ENCODE measurements around the gene ANKRD39.

Gene ANKRD39

DNA sequence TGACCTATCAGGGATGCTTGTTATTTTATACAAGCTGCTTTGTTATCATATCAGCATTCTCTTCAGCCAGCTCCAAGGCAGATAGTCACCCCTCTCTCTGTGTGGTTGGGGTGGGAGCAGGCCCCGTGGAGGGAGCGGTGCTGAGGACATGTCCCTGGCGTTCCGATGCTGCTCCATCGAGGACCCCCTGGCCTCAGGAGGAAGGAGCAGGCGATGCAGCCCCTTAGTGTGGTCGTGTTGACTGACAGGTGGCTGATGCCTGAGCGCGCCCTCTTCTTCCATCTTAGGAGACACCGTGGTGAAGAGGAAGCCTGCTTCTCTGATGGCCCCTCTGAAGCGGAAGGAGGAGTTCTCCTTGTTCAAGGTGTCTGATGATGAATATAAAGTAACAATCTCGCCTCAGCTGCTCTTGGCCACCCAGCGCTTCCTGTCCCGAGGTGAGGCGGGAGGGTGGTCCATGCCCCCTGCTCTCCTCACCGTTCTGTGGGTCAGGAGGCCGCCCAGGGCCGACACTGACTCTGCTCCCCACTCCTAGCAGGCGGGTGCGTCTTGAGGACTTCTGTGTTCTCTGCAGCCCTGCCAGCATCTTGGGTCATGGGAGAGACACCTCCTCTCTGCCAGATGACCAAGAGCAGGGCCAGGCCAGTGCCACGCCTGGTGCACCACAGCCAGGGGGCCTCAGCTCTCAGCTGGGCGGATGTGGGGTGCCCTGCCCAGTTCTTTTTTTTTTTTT is 31.1 kb downstream of the ANKRD39 start:
- no peak for DNase-seq
- no peak for ATAC-seq

DNA sequence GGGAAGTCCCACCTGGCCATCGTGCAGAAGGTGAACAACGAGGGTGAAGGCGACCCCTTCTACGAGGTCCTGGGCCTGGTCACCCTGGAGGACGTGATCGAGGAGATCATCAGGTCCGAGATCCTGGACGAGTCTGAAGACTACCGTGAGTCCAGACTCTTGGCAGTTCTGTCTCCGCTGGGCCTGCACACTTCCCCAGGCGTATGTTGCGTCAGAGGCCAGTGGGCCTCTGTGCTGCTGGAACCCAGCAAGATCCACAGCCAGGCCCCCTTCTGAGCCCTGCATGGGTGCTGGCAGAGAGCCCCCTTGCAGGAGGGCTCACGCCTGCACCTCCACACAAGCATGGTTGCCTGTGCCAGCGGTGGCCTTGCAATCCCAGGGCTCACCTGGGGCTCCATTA is 32.8 kb downstream of the ANKRD39 start:
- DNase-seq, result no peak
- no peak for ATAC-seq

DNA sequence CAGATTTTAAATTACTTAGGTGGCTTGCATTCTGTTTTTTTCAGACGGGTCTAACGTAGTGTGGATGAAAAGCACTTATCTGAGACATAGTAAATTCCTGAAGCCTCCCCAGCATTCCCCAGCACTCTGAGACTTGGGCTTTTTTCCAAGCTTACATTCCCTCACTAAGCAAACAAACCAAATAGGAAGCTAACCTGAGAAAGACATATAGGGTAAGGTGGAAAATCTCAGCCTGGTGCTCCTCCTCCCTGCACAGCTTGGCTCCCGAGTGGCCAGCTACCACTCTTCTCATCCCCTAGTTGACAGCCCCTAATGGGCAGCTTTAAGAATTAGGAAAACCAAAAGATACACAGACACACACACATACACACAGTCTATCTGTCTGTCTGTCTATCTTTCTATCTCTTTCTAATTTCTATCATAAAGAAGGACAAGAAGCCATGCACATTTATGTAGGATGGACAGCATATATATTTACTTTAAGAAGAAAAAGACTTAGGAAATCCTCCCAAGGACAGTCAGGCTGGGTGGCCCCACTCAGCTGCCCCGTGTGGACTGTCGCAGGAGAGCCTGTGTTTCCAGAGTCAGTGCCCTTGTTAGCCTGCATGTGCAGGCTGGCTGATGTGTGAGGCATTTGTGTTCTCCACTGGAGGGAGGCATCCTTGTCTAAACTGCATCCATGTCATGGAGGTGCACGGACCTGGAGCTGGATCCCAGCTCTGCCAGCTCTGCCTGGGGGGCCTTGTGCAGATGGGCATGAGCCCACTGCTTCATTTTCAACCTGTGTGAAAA is 33.5 kb downstream of the ANKRD39 start:
- no peak for DNase-seq
- no peak for ATAC-seq

DNA sequence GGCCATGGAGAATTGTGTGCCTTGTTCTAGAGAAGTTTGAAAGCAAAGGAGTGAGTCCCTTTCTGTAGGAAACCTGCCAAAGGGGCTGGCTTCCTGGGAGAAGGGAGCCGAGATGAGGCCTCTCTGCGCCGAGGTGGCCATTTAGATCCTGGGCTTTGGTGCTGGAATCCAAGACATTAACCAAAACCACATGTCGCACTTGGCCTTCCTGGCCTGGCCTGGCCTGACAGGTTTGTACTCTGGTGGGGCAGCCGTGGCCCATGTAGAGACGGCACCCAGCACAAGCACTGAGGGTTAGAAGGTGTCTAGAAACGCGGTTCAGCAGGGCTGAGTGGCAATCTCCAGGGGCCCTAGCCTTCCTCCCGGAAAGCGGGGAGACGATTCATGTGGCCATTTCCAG is 34.6 kb downstream of the ANKRD39 start:
- ATAC-seq (no peak), DNase-seq (no peak)

DNA sequence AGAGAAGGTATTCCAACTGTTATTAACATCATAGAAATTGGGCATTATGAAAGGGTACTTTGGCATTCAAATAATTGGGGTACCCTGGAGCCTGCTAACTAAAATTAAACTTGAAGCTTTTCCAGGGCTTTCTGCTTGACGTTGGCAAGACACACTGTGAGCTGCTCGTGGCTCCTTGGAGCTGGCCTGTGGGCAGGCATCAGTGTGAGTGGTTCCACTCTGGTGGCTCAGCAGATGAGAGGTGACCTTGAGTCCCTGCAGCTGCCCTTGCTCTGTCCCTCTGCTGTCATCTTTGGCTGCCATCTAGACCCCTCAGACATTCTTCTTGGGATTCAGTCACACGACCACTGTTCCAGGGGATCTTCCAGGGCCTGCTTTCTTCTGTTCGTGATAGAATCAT is 35.0 kb downstream of the ANKRD39 start:
- DNase-seq (no peak), ATAC-seq (no peak)

DNA sequence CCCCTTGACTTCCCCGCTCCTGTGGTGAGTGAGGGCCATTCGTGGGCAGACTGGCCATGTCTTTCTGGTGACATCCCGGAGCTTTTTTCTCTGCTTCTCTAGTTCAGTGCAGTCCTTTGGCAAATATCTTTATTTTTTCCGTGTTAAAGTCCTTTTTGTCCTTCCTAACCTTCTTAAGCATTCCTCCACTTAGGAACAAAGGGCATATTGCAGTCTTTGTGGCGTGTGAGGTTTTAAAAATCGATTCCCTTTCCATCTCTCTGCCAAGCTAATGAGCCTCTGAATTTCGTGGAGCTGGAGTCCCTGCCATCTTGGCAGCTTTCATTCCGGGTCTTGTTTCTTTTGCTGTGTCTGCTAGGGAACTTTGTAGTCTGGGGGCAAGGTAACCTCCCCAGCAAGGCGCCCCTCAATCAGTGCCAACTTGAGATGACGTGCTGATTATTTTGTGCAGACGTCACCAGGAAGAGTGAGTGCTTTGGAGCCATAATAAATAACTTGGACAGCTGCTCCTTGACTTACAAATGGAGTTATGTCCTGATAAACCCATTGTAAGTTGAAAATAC is 36.6 kb downstream of the ANKRD39 start:
- DNase-seq (no peak), ATAC-seq (no peak)

DNA sequence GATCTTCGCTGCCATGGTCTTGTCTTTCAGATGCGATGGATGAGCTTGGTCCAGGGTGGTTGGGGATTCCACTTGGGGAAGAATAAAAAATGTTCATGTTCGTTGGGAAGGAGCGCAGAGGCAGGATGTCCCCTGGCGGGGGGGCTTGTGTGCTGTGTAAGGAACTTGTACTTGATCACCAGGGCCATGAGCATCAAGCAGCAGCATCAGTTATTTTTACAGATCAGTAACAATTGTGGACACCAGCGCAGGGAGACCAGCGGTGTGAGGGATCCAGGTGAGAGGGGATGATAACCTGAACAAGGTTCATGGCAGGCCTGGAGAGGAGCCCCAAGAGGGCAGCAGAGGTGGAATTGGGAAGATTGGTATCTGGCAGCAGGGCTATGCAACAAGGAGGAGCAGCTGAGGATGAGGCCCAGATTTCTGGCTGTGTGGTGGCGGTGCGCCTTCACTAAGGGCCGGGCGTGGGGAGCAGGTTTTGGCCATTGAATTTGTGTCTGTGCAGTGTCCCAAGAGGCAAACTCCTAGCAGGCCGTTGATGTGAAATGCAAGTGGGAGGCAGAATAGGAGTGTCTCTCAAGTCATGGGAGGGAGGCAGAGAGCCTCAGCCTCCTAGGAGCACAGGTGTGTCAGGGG is 37.8 kb downstream of the ANKRD39 start:
- DNase-seq (no peak), ATAC-seq (no peak)

DNA sequence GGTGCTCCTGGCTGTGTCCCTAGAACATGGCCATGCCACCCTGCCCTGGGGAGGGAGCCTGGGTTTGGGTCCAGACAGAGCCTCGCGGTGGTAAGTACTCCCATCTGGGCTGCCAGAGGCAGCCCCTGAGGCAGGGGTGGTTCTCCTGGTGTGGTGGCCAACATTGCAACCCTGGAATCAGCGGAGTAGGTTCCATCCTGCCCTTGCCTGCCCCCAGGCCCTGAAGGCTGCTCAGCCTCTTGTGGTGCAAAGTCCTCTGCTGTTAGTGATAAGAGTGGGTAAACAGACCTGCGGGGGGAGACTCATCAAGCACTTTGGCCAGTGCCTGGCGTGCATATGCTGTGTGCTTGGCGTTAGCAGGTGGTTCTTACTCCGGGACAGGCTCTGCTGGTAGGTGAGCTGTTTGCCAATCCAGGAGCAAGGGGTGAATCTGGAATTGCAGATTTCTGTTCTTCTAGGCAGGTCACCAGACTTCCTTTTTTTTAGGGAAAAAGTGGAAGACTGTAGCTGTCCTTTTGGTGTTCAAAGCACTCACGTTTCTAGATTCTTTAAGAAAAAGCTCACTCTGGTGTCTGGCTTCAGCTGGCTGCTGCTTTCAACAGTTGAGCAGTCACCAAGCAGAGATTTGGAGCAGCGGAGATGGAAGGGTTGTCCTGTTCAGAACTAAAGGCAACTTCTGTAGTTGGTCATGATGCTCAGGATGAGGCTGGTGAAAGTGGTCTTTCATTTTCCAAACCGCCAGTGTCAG is 38.5 kb downstream of the ANKRD39 start:
- no peak for DNase-seq
- no peak for ATAC-seq

DNA sequence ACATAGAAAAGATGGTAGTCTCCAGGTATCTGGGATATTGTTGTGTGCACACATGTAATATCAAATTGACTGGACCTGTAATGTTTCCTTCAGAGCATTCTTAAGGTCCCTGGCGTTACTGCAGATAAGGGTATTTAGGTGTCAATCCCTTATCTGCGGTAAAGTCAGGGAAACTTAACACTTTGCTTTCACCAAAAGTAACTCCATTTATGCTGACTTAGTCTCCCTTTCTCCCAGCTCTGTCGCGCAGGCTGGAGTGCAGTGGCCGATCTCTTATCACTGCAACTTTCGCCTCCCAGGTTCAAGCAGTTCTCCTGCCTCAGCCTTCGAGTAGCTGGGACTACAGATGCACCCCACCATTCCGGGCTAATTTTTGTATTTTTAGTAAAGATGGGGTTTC is 39.9 kb downstream of the ANKRD39 start:
- no peak for ATAC-seq
- DNase-seq, result no peak

DNA sequence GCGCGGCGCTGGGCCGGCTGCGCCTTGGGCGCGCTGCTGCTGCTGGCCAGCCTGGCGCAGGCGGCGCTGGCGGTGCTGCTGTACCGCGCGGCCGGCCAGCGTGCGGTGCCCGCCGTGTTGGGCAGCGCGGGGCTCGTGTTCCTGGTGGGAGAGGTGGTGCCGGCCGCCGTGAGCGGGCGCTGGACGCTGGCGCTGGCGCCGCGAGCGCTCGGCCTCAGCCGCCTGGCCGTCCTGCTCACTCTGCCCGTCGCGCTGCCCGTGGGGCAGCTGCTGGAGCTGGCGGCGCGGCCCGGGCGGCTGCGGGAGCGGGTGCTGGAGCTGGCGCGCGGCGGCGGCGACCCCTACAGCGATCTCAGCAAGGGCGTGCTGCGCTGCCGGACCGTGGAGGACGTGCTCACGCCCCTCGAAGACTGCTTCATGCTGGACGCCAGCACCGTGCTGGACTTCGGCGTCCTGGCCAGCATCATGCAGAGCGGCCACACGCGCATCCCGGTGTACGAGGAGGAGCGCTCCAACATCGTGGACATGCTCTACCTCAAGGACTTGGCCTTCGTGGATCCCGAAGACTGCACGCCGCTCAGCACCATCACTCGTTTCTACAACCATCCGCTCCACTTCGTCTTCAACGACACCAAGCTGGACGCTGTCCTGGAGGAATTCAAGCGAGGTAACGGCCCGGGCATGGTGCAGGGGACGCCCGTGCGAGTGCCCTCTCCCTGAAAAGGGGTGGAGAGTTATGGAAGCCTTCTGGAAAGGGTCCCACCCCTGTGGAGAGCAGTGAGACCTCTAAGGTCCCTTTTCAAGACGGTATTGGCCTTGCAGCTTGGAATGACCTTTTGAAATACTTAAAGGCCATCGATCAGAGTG is 40.7 kb downstream of the ANKRD39 start:
- no peak for ATAC-seq
- no peak for DNase-seq

DNA sequence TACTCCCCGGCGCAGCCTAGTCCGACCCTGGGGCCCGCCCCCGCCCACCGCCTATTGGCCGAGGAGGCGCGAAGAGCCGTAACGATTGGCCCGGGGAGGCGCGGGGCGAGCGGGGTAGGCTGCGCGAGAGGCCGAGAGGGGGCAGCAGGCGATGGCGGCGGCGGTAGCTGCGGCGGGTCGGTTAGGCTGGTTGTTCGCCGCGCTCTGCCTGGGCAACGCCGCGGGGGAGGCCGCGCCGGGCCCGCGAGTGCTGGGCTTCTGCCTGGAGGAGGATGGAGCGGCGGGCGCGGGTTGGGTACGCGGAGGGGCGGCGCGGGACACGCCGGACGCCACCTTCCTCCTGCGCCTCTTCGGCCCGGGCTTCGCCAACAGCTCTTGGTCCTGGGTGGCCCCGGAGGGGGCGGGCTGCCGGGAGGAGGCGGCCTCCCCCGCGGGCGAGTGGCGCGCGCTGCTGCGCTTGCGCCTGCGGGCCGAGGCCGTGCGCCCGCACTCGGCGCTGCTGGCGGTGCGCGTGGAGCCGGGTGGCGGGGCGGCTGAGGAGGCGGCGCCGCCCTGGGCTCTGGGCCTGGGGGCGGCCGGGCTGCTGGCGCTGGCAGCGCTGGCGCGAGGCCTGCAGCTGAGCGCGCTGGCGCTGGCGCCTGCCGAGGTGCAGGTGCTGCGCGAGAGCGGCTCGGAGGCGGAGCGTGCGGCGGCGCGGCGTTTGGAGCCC is 41.5 kb downstream of the ANKRD39 start, which contains the start of gene CNNM3:
CNNM3 (plus strand) TSS at position 142 of the 709 bp plus-strand sequence; CDS start at position 152, 10 bp downstream.
- peak; percentile 99 for DNase-seq
- ATAC-seq, result peak; percentile 96

DNA sequence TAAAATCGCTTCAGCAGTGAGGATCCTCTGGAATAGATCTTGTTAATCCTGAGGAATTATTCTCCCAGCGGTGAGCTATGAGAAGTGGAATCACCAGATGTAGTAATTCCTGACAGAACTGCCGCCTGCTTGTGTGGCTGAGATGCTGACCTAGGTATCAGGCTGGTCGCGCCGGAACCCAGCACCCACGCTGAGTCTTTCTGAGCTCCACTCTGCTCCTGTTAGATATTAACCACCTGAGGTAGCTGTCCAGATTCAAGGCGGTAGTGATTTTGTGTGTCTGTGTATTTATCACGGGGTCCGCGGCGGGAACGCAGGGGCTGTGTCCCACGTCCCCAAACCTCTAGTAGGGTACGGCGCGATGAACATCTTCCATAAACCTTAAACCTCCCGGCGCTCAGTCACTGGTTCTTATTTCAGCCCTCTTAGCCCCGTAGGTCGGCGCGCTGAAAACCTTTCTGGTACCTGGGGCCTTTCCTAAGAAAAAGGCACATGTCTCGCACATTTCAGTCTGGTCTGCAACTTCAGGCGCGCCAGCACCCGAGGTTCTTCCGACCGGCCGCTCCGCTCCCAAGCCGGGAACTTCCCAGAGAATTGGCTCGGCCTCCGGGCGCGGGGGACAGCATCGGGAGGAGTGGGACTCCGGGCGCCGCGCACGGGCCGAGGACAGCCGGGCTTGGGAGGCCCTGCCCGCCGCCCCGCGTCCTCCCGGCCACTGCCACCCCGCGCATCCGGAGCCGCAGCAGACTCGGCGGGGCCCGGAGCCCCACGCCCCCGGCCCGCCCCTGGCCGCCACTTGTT is 42.3 kb downstream of the ANKRD39 start:
- ATAC-seq, result no peak
- DNase-seq, result peak; percentile 32

DNA sequence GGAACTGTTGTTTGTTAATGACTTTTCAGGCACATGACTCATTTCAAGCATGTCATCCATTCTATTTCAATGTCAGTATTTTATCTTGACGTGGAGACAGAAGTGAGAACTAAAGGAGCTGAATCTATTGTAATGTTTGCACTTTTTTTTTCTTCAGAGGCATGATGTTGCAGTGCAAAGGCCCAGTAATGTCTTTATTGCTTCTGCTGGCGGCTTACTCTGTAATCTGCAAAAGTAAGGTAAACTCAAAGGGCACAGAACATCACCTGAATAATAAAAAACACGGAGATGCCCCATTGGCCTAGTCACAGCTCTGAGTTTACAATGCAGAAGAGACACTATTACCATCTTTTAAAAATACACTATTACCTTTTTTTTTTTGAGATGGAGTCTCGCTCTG is 44.2 kb downstream of the ANKRD39 start:
- DNase-seq (no peak), ATAC-seq (no peak)

DNA sequence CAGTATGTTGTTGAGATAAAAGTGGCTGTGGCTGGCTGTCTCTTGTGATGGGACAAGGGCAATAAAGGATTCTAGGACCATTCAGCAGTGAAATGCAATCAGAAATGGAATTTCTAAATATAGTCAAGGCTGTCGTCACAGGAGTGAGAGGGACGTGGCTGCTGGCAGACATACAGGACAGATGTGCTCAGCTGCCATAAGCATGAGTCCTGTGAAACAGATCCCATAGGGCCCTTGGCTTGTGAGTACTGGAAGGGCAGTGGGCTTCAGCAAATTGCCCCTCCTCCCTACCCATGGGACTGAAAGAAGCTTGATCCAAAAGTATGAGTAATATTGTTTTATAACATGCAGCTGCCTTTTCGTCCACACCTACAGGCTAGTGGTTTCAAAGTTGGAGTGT is 45.9 kb downstream of the ANKRD39 start:
- DNase-seq, result no peak
- no peak for ATAC-seq

DNA sequence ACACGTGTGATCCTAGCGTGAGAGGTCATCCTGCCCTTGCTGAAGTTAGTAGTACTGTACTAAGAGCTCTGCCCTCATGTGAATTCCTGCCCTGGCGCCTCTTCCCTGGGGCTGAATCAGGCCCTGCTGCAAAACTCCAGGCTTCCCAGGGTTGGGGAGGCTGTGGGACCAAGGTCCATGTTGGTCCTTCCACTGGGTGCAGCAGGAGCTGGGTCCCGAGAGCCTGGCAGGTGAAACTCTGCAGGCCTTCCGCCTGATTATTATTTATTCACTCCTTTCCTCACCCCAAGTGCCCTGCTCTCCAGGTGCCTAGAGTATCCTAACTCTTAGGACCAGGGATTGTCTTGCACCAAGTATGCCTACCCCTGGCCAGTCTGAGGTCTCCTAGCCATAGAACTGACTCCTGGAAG is 47.0 kb downstream of the ANKRD39 start:
- DNase-seq (no peak), ATAC-seq (no peak)

DNA sequence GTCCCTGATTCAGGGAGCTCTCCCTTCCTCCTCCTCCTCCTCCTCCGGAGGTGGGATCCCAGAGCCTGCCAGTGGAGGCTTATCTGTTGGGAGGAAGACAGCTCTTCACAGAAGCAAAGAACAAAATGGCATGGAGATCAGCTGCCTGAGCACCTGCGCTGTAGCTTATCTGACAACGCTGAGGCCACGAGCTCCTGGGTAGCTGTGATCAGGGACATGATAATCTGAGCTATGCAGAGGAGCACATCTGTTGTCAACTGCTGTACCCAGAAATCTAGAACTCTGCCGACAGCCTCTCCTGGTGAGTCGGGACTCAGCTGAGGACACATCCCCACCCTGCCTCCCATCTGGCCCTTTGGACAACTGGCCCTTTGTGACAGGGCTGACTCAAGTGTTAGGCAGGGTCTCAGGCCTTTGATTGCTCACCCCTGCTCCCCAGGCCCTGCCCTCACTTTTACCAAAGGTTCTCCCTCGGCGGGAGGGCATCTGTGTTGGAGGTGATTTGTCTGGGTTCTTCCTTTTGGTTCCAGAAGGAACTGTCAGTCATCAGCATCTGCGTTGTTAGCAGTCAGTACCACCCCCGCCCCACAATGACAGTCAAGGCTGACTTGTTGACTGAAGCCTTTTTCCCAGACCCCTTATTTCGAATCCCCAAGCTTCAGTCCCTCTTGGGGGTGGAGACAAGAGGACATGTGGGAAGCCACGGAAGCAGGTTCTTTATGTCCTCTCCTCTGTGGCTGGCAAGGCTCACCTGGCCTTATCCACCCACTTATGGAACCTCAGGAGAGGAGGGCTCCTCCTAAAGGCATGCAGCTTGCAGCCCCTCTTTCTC is 47.6 kb downstream of the ANKRD39 start:
- ATAC-seq (no peak), DNase-seq (no peak)

DNA sequence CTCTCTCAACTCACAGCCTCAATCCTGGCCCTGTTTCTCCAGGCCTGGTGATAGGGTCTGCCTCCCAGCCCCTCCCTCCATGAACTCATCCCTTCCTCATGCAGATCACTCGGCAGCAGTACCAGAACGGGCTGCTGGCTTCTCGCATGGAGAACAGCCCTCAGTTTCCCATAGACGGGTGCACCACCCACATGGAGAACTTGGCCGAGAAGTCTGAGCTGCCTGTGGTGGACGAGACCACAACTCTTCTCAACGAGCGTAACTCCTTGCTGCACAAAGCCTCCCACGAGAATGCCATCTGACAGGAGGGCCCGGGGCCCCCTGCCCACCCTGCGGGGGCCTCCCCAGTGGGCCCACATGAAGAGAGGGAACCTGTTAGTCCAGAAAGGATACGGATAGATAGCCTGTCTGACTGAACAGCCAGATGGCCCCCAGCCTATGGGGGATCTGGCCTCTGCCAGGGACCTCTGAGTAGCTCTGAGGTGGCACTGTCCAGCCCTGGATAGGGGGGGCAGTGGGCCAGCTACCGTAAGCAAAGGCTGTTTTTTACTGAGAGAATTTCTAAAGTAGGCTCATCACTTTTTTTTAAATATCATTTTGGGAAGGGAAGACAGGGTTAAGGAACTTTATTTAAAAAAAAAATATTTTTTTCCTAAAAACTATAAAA is 48.5 kb downstream of the ANKRD39 start:
- no peak for ATAC-seq
- DNase-seq, result no peak

DNA sequence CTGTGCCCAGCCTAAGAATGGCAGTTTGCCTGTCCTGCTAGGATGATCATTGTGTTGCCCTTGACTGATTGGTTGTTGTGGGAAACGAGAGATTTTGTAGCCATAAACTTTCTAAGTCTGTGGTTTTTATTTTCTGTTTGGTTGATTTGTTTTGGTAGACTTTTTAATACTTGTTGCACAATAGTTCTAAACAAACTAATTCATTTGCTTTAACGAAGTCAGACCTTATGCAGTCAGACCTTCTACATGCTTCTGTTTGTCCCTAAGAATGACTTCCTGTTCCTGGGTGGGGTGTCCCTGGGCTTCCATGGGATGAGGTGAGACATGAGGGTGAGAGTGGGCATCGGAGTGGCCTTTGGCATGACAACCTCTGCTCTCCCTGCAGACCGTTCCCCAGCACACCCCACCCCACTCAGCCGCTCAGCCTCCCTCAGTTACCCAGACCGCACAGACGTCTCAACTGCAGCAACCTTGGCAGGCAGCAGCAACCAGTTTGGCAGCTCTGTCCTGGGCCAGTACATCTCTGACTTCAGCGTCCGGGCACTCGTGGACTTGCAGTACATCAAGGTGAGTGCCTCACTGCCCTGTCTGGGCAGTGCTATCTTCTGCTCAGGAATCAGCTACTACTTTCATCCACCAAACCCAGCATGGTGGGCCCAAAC is 49.5 kb downstream of the ANKRD39 start:
- ATAC-seq, result no peak
- DNase-seq, result no peak

Data from stimulated activated naive CD8-positive, alpha-beta T cell treated with anti-CD3 and anti-CD28 coated beads, Interleukin-15, Interleukin-2, amounts not matched to agents 100 U/mL and 50 U/mL, for 24 hours (primary cell).